ENCODE results near the gene LSS. TPM values are rescaled to one million over a fixed set of nuclear protein-coding genes. Genes with fewer than 3 reads are reported as not detected.

LSS gene
- total and polyA plus RNA-seq, 2 donors (not counting 3 experiments of a cell fraction or from before 2014, with no cell fraction given): 120 to 141 TPM

DNA sequence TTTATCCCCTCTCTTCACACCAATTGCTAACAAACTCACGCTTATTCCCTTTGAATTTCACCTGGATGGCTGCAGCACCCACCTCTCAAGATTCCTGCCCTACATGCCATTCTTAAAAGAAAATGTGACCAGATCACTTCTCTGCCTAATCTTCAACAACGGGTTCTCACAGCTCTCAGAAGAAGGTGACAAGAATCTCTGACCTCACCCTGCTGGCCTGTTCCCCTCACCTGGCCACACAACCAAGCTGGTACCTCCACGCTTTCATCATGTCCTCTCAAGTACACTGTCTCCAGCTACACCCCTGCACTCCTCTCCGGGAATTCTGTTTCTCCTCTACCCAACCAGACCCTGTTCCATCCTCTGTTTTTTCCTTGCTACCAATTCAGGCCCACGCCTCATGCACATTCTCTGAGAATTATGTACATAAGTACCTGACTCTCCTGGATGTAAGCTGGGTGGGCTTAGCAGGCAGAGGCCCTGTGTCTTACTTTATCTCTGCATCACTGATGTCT lies 5.9 kb upstream of the LSS start:
- Histone ChIP-seq H3K36me3 (ENCODE audit: control insufficient read depth in 2 of 2, extremely low read depth in 1 of 2, insufficient read depth in 2 of 2, low read length in 2 of 2) (peaks cover 13 to 20% of the 10 kb centered on the region in 2 experiments), H3K9me3 (replicated peaks; ENCODE audit: control insufficient read depth, insufficient read depth, low read length) (no peaks in the 10 kb centered on the region), H3K9ac (replicated peaks; ENCODE audit: extremely low read depth, insufficient read depth, low read length) (no peak overlapping the region), H2AFZ (ENCODE audit: low read depth, low read length) (no peak overlapping the region), H3K9me1 (replicated peaks; ENCODE audit: control insufficient read depth, extremely low read depth, insufficient read depth, low read length) (no peaks in the 10 kb centered on the region), H3K4me1 (ENCODE audit: control insufficient read depth, extremely low read depth, insufficient read depth, low read length) (peaks cover 7% of the 10 kb centered on the region), H3K79me2 (ENCODE audit: control insufficient read depth, insufficient read depth, low read length) (no peaks in the 10 kb centered on the region), H4K20me1 (replicated peaks; ENCODE audit: control insufficient read depth, extremely low read depth, insufficient read depth, low read length) (no peaks in the 10 kb centered on the region), H3K4me2 (ENCODE audit: insufficient read depth, low read length) (no peak overlapping the region), H3K4me3 (replicated peaks in 1 of 3; ENCODE audit: insufficient read depth in 1 of 3, low read depth in 1 of 3, low read length in 3 of 3) (no peak overlapping the region), H3K27me3 (ENCODE audit: control insufficient read depth in 2 of 2, insufficient read depth in 2 of 2, low read length in 2 of 2) (no peaks in the 10 kb centered on the region), H3K27ac (ENCODE audit: insufficient read depth, low read depth, low read length) (no peak overlapping the region)
- FAIRE-seq (no peak), DNase-seq (ENCODE audit: low read depth, low spot score) (no peak)
- dilution Hi-C loops (cut with MboI; ENCODE audit: extremely low pct_ligation_motif_present, low sequenced_read_pairs): no loop called here
- BruUV-seq (replicated peaks): no TSS peak
- intact Hi-C loops (cut with micrococcal nuclease): no loop called here
- POLR2A ChIA-PET: no interaction called here
- TF ChIP-seq, protein P1, sequence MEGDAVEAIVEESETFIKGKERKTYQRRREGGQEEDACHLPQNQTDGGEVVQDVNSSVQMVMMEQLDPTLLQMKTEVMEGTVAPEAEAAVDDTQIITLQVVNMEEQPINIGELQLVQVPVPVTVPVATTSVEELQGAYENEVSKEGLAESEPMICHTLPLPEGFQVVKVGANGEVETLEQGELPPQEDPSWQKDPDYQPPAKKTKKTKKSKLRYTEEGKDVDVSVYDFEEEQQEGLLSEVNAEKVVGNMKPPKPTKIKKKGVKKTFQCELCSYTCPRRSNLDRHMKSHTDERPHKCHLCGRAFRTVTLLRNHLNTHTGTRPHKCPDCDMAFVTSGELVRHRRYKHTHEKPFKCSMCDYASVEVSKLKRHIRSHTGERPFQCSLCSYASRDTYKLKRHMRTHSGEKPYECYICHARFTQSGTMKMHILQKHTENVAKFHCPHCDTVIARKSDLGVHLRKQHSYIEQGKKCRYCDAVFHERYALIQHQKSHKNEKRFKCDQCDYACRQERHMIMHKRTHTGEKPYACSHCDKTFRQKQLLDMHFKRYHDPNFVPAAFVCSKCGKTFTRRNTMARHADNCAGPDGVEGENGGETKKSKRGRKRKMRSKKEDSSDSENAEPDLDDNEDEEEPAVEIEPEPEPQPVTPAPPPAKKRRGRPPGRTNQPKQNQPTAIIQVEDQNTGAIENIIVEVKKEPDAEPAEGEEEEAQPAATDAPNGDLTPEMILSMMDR (IDR thresholded peaks at IDR 0.05; ENCODE audit: extremely low read depth in 1 of 2, insufficient read depth in 1 of 2, low read depth in 1 of 2, low read length in 2 of 2): no peak
- TF ChIP-seq, protein P2, sequence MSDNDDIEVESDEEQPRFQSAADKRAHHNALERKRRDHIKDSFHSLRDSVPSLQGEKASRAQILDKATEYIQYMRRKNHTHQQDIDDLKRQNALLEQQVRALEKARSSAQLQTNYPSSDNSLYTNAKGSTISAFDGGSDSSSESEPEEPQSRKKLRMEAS (IDR thresholded peaks at IDR 0.05; ENCODE audit: insufficient read depth, insufficient read length): no peak
- TF ChIP-seq MYC (IDR thresholded peaks at IDR 0.05; ENCODE audit: low read depth, low read length): no peak
- TF ChIP-seq JUN (IDR thresholded peaks at IDR 0.05; ENCODE audit: borderline replicate concordance, insufficient read depth, insufficient read length, low read depth): no peak
- CTCF ChIA-PET: interaction anchor here (1.6 kb wide), 1 partner anchor 91 kb away, joined by 4 read pairs; no protein-coding TSS in a partner anchor

DNA sequence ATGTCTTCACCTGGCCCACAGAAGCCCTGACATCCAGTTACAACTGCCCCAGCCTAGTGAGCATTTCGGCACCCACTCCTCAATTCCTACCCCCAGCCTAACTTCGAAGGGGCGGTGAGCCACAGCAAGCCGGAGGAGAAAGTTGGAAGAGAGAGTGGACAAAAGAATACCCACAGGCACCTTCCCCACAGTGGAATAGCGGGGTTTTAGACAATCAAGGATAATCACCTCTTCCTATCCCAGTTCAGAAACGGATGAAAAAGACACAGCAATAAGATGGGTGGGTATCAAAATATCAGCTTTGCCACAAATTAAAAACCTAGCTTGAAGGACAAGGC lies 1.3 kb upstream of the LSS start:
- Histone ChIP-seq H3K27me3 (ENCODE audit: control insufficient read depth in 2 of 2, insufficient read depth in 2 of 2, low read length in 2 of 2) (no peaks in the 10 kb centered on the region), H3K9me3 (replicated peaks; ENCODE audit: control insufficient read depth, insufficient read depth, low read length) (no peaks in the 10 kb centered on the region), H3K4me1 (ENCODE audit: control insufficient read depth, extremely low read depth, insufficient read depth, low read length) (peaks cover 22% of the 10 kb centered on the region), H2AFZ (ENCODE audit: low read depth, low read length) (peak overlapping the region; percentile 84), H3K9me1 (replicated peaks; ENCODE audit: control insufficient read depth, extremely low read depth, insufficient read depth, low read length) (no peaks in the 10 kb centered on the region), H3K27ac (ENCODE audit: insufficient read depth, low read depth, low read length) (no peak overlapping the region), H3K4me2 (ENCODE audit: insufficient read depth, low read length) (peak overlapping the region; percentile 56), H3K9ac (replicated peaks; ENCODE audit: extremely low read depth, insufficient read depth, low read length) (no peak overlapping the region), H3K79me2 (ENCODE audit: control insufficient read depth, insufficient read depth, low read length) (peaks cover 30% of the 10 kb centered on the region), H3K36me3 (ENCODE audit: control insufficient read depth in 2 of 2, extremely low read depth in 1 of 2, insufficient read depth in 2 of 2, low read length in 2 of 2) (peaks cover 4 to 5% of the 10 kb centered on the region in 2 experiments), H4K20me1 (replicated peaks; ENCODE audit: control insufficient read depth, extremely low read depth, insufficient read depth, low read length) (no peaks in the 10 kb centered on the region), H3K4me3 (replicated peaks in 1 of 3; ENCODE audit: insufficient read depth in 1 of 3, low read depth in 1 of 3, low read length in 3 of 3) (peak overlapping the region; percentile 41 to 65 (median 56))
- TF ChIP-seq GATA2 (IDR thresholded peaks at IDR 0.05; ENCODE audit: insufficient read depth, insufficient read length, low read depth, low read length): no peak
- TF ChIP-seq, protein P2 (IDR thresholded peaks at IDR 0.05; ENCODE audit: insufficient read depth, insufficient read length): no peak
- TF ChIP-seq JUN (IDR thresholded peaks at IDR 0.05; ENCODE audit: borderline replicate concordance, insufficient read depth, insufficient read length, low read depth): no peak
- no peak for TF ChIP-seq FOS (IDR thresholded peaks at IDR 0.05; ENCODE audit: borderline replicate concordance, insufficient read depth, low read length)
- no peak for TF ChIP-seq EZH2 (IDR thresholded peaks at IDR 0.05; ENCODE audit: borderline replicate concordance, low read depth, low read length, severe bottlenecking)
- TF ChIP-seq MYC (IDR thresholded peaks at IDR 0.05; ENCODE audit: low read depth, low read length): no peak
- no peak for TF ChIP-seq POLR2A (IDR thresholded peaks at IDR 0.05; ENCODE audit: low read depth, low read length)
- TF ChIP-seq POLR2AphosphoS5 (IDR thresholded peaks at IDR 0.05; ENCODE audit: insufficient read depth, low read depth, low read length): no peak
- TF ChIP-seq, protein P1 (IDR thresholded peaks at IDR 0.05; ENCODE audit: extremely low read depth in 1 of 2, insufficient read depth in 1 of 2, low read depth in 1 of 2, low read length in 2 of 2): no peak
- FAIRE-seq (no peak), DNase-seq (ENCODE audit: low read depth, low spot score) (no peak)
- dilution Hi-C loops (cut with MboI; ENCODE audit: extremely low pct_ligation_motif_present, low sequenced_read_pairs): no loop called here
- BruUV-seq (replicated peaks): no TSS peak
- intact Hi-C loops (cut with micrococcal nuclease): loop anchor here (2.0 to 5.0 kb wide), 4 partner anchors 55 to 258 kb away; partner anchors contain the start of genes MCM3AP and PCNT
- POLR2A ChIA-PET: no interaction called here
- CTCF ChIA-PET: interaction anchor here (0.8 to 1.9 kb wide), 2 partner anchors 77 to 87 kb away, joined by 3 to 7 read pairs; no protein-coding TSS in a partner anchor

Data from endothelial cell of umbilical vein (primary cell).